HCT116 (cell line): ENCODE results near the gene ACSL4. TPM values are rescaled to one million over a fixed set of nuclear protein-coding genes. Genes with fewer than 3 reads are reported as not detected.

ENCODE experiments used
- ATAC-seq: fragments of 200-7000 bp; cut with Tn5 transposase; 2 replicates; pipeline ENCODE4 v1.9.1; 2020; ENCODE audit warnings: mild to moderate bottlenecking, moderate library complexity
- BruUV-seq: library from RNA; stranded (reverse); fragments of 400-500 nt; replicated peaks from 2 replicates; lab custom pipeline; 2021; lab: Mats Ljungman, UMichigan
- CTCF ChIA-PET: fragments of 300-600 bp; sonication (Branson Sonifier 250); formaldehyde crosslinking; loops from one replicate; lab custom pipeline; 2021; ENCODE audit warnings: antibody characterized with exemption; lab: Charles Lee
- POLR2A ChIA-PET: fragments of 300-600, 350-600 bp; sonication (Branson Sonifier 250); formaldehyde crosslinking; loops from one replicate; lab custom pipeline; 2021; ENCODE audit warnings: antibody characterized with exemption; lab: Charles Lee
- RAD21 ChIA-PET, 2 experiments: fragments of 300-600 bp; sonication (Branson Sonifier 250); formaldehyde crosslinking; loops; one replicate each; lab custom pipeline; 2023; ENCODE audit warnings: low total read pairs in 2 of 2; ENCODE audit not compliant: uncharacterized antibody in 2 of 2, unreplicated experiment in 2 of 2, low non-redundant PET in 1 of 2; lab: Charles Lee
- DNase-seq: peaks from one replicate; pipeline ENCODE4 v3.0.0-alpha.2; 2010; ENCODE audit warnings: low read depth, low spot score
- H2AFZ ChIP-seq: fragments of 200-600 bp; shearing (Covaris generic), sonication (generic); 2 replicates; pipeline ENCODE4 v1.6.1; 2017; ENCODE audit warnings: low read depth, mixed run types, mixed read lengths, antibody characterized with exemption, low read length; ENCODE audit not compliant: poor library complexity, severe bottlenecking
- H3K27ac ChIP-seq: 2 replicates; pipeline ENCODE4 v1.5.1; 2012; ENCODE audit warnings: low read depth, low read length
- H3K27me3 ChIP-seq: fragments of 200-600 bp; sonication (generic); 2 replicates; pipeline ENCODE4 v1.6.1; 2016; ENCODE audit warnings: mixed run types, low read length, mixed read lengths; ENCODE audit not compliant: insufficient read depth
- H3K36me3 ChIP-seq, 2 experiments: fragments of 200-500 bp in 1 of 2; fragments of 200-600 bp in 1 of 2; sonication (Bioruptor generic) in 1 of 2; sonication (generic) in 1 of 2; 2 replicates each; pipeline versions ENCODE4 v1.5.1 to v1.6.1; 2014 to 2016; ENCODE audit warnings: low read length in 2 of 2, inconsistent platforms in 1 of 2, mixed read lengths in 1 of 2, mixed run types in 1 of 2; ENCODE audit not compliant: insufficient read depth in 2 of 2, control insufficient read depth in 1 of 2
- H3K4me1 ChIP-seq, 2 experiments: fragments of 200-600 bp in 1 of 2; sonication (generic) in 1 of 2; 2 replicates each; pipeline versions ENCODE4 v1.5.1 to v1.6.1; 2012 to 2017; ENCODE audit warnings: low read length in 2 of 2, inconsistent platforms in 1 of 2, mild to moderate bottlenecking in 1 of 2, mixed read lengths in 1 of 2, mixed run types in 1 of 2, moderate library complexity in 1 of 2; ENCODE audit not compliant: insufficient read depth in 2 of 2, control insufficient read depth in 1 of 2
- H3K4me2 ChIP-seq: fragments of 200-600 bp; sonication (generic); 2 replicates; pipeline ENCODE4 v1.6.1; 2017; ENCODE audit warnings: mixed run types, low read length, mixed read lengths
- H3K4me3 ChIP-seq, 2 experiments: fragments of 200-600 bp in 1 of 2; sonication (generic) in 1 of 2; replicated peaks in 1 of 2; 2 replicates each; pipeline ENCODE4 v1.5.1; 2011 to 2016; ENCODE audit warnings: low read length in 2 of 2, control low read depth in 1 of 2, low read depth in 1 of 2, mild to moderate bottlenecking in 1 of 2, mixed read lengths in 1 of 2, mixed run types in 1 of 2
- H3K79me2 ChIP-seq: fragments of 200-600 bp; sonication (generic); 2 replicates; pipeline ENCODE4 v1.6.1; 2017; ENCODE audit warnings: mild to moderate bottlenecking, mixed run types, low read length, moderate library complexity, mixed read lengths; ENCODE audit not compliant: insufficient read depth
- H3K9ac ChIP-seq: fragments of 200-600 bp; sonication (generic); 2 replicates; pipeline ENCODE4 v1.6.1; 2016; ENCODE audit warnings: low read length, mixed read lengths
- H3K9me2 ChIP-seq: fragments of 200-600 bp; sonication (generic), shearing (Covaris generic); 2 replicates; pipeline ENCODE4 v1.6.1; 2017; ENCODE audit warnings: mixed run types, mild to moderate bottlenecking, moderate library complexity; ENCODE audit not compliant: insufficient read depth
- H3K9me3 ChIP-seq, 2 experiments: fragments of 200-500 bp in 1 of 2; fragments of 200-600 bp in 1 of 2; sonication (Bioruptor generic) in 1 of 2; sonication (generic) in 1 of 2; 2 replicates each; pipeline ENCODE4 v1.6.1; 2014 to 2017; ENCODE audit warnings: low read length in 2 of 2, mixed read lengths in 2 of 2, inconsistent platforms in 1 of 2, low read depth in 1 of 2, mild to moderate bottlenecking in 1 of 2, mixed run types in 1 of 2, moderate library complexity in 1 of 2; ENCODE audit not compliant: control insufficient read depth in 1 of 2, insufficient read depth in 1 of 2
- H4K20me1 ChIP-seq: fragments of 200-600 bp; sonication (generic), shearing (Covaris generic); 2 replicates; pipeline ENCODE4 v1.6.1; 2017; ENCODE audit warnings: mixed run types, mild to moderate bottlenecking, moderate library complexity; ENCODE audit not compliant: insufficient read depth
- CTCF ChIP-seq, 3 experiments: fragments of 200-600 bp in 1 of 3; sonication (generic) in 1 of 3; IDR thresholded peaks in 2 of 3; conservative IDR thresholded peaks in 1 of 3; 2 replicates each; pipeline ENCODE4 v1.5.1; 2012 to 2017; ENCODE audit warnings: low read depth in 2 of 3, low read length in 2 of 3, antibody characterized with exemption in 1 of 3, borderline replicate concordance in 1 of 3, control low read depth in 1 of 3, mild to moderate bottlenecking in 1 of 3, mixed read lengths in 1 of 3, mixed run types in 1 of 3, moderate library complexity in 1 of 3; ENCODE audit not compliant: insufficient read depth in 1 of 3
- EGR1 ChIP-seq: IDR thresholded peaks from 2 replicates; pipeline ENCODE4 v1.6.1; 2012; ENCODE audit warnings: low read depth
- EZH2 ChIP-seq: fragments of 200-600 bp; sonication (generic); IDR thresholded peaks from 2 replicates; pipeline ENCODE4 v1.6.1; 2017; ENCODE audit warnings: antibody characterized with exemption, mixed run types
- EZH2phosphoT487 ChIP-seq: fragments of 200-600 bp; IDR thresholded peaks from 2 replicates; pipeline ENCODE4 v1.6.1; 2018; ENCODE audit warnings: antibody characterized with exemption, borderline replicate concordance
- FOSL1 ChIP-seq: IDR thresholded peaks from 2 replicates; pipeline ENCODE4 v1.6.1; 2012; ENCODE audit warnings: low read depth
- MAX ChIP-seq: IDR thresholded peaks from 2 replicates; pipeline ENCODE4 v1.6.1; 2012
- POLR2A ChIP-seq: IDR thresholded peaks from 2 replicates; pipeline ENCODE4 v1.7.0; 2011; ENCODE audit warnings: borderline replicate concordance; ENCODE audit not compliant: insufficient read depth, insufficient read length; ENCODE audit errors: extremely low read depth
- RAD21 ChIP-seq: IDR thresholded peaks from 2 replicates; pipeline ENCODE4 v1.6.1; 2012; ENCODE audit warnings: low read depth, mild to moderate bottlenecking
- SP1 ChIP-seq: IDR thresholded peaks from 2 replicates; pipeline ENCODE4 v1.6.1; 2012; ENCODE audit warnings: low read depth
- SRF ChIP-seq: IDR thresholded peaks from 2 replicates; pipeline ENCODE4 v1.6.1; 2012; ENCODE audit warnings: low read depth
- TCF7L2 ChIP-seq: IDR thresholded peaks from 2 replicates; pipeline ENCODE4 v1.7.0; 2011; ENCODE audit warnings: borderline replicate concordance, inconsistent platforms; ENCODE audit not compliant: insufficient read depth, insufficient read length; ENCODE audit errors: extremely low read depth
- YY1 ChIP-seq: IDR thresholded peaks from 2 replicates; pipeline ENCODE4 v1.6.1; 2011; ENCODE audit warnings: low read length, low read depth, moderate library complexity, mild to moderate bottlenecking; ENCODE audit not compliant: insufficient replicate concordance; ENCODE audit errors: extremely low read depth
- ZBTB33 ChIP-seq: IDR thresholded peaks from 2 replicates; pipeline ENCODE4 v1.6.1; 2011; ENCODE audit warnings: mild to moderate bottlenecking, low read length, moderate library complexity; ENCODE audit not compliant: insufficient replicate concordance; ENCODE audit errors: extremely low read depth
- ZNF274 ChIP-seq: fragments of 200-500 bp; sonication (Bioruptor generic); IDR thresholded peaks from 2 replicates; pipeline ENCODE4 v1.6.1; 2014; ENCODE audit warnings: mild to moderate bottlenecking, low read depth, low read length, inconsistent platforms
- intact Hi-C: fragments of 100-400 bp; cut with micrococcal nuclease; formaldehyde crosslinking; loops from 2 replicates; pipeline ENCODE4 v1.10.0; 2022
- total RNA-seq: library from RNA; stranded (reverse); gene quantifications from one replicate; pipeline ENCODE4 v1.2.1, GENCODE V29; 2021; ENCODE audit not compliant: unreplicated experiment
- TF ChIP-seq, protein P1 (sequence below): IDR thresholded peaks from 2 replicates; pipeline ENCODE4 v1.6.1; 2012
- TF ChIP-seq, protein P2 (sequence below): IDR thresholded peaks from 2 replicates; pipeline ENCODE4 v1.6.1; 2012; ENCODE audit warnings: low read depth

The ACSL4 gene
- total RNA-seq, 1 experiment from 2014 or later = 50.5 TPM

DNA sequence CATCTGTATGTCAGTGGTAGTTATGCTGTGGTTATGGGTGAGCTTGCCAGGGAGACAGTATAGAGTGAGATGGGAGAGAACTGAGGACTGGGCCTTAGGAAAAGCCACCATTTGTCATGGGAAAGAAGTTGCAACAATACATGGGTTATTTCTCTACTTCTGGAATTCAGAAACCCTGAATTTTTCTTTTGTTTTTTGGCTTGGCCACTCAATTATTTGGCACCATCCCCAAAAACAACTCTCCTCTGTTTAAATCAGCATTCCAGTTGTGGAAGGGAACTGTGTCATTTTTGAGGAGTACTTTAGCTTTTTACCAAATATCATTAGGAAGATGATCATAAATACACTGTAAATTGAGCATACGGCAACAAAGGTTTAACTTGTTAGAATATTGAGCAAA, 41.1 kb upstream of the ACSL4 start:
- Histone ChIP-seq H3K79me2 (no peaks in the 10 kb centered on the region), H3K4me3 (no peak overlapping the region), H4K20me1 (no peaks in the 10 kb centered on the region), H2AFZ (no peak overlapping the region), H3K9me3 (no peaks in the 10 kb centered on the region), H3K36me3 (no peaks in the 10 kb centered on the region), H3K9ac (no peak overlapping the region), H3K4me1 (no peaks in the 10 kb centered on the region), H3K9me2 (no peaks in the 10 kb centered on the region), H3K27ac (no peak overlapping the region), H3K4me2 (no peak overlapping the region), H3K27me3 (no peaks in the 10 kb centered on the region)
- POLR2A ChIA-PET = no interaction called here
- RAD21 ChIA-PET = no interaction called here
- no TSS peak for BruUV-seq
- no peak for DNase-seq
- ATAC-seq = no peak
- intact Hi-C loops = no loop called here
- TF ChIP-seq, protein P1, sequence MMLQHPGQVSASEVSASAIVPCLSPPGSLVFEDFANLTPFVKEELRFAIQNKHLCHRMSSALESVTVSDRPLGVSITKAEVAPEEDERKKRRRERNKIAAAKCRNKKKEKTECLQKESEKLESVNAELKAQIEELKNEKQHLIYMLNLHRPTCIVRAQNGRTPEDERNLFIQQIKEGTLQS = no peak
- TF ChIP-seq ZNF274 = no peak
- TF ChIP-seq RAD21 = no peak
- TF ChIP-seq POLR2A = no peak
- TF ChIP-seq YY1 = no peak
- no peak for TF ChIP-seq TCF7L2
- no peak for TF ChIP-seq MAX
- no peak for TF ChIP-seq FOSL1
- no peak for TF ChIP-seq EZH2
- TF ChIP-seq EZH2phosphoT487 = no peak
- TF ChIP-seq, protein P2, sequence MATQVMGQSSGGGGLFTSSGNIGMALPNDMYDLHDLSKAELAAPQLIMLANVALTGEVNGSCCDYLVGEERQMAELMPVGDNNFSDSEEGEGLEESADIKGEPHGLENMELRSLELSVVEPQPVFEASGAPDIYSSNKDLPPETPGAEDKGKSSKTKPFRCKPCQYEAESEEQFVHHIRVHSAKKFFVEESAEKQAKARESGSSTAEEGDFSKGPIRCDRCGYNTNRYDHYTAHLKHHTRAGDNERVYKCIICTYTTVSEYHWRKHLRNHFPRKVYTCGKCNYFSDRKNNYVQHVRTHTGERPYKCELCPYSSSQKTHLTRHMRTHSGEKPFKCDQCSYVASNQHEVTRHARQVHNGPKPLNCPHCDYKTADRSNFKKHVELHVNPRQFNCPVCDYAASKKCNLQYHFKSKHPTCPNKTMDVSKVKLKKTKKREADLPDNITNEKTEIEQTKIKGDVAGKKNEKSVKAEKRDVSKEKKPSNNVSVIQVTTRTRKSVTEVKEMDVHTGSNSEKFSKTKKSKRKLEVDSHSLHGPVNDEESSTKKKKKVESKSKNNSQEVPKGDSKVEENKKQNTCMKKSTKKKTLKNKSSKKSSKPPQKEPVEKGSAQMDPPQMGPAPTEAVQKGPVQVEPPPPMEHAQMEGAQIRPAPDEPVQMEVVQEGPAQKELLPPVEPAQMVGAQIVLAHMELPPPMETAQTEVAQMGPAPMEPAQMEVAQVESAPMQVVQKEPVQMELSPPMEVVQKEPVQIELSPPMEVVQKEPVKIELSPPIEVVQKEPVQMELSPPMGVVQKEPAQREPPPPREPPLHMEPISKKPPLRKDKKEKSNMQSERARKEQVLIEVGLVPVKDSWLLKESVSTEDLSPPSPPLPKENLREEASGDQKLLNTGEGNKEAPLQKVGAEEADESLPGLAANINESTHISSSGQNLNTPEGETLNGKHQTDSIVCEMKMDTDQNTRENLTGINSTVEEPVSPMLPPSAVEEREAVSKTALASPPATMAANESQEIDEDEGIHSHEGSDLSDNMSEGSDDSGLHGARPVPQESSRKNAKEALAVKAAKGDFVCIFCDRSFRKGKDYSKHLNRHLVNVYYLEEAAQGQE = no peak
- TF ChIP-seq SRF = no peak
- TF ChIP-seq EGR1 = no peak
- no peak for TF ChIP-seq SP1
- TF ChIP-seq ZBTB33 = no peak
- no peak for TF ChIP-seq CTCF (IDR thresholded peaks at IDR 0.05 in 2 of 3, conservative IDR thresholded peaks at IDR 0.05 in 1 of 3; ENCODE audit: borderline replicate concordance in 1 of 3, insufficient read depth in 1 of 3, low read depth in 2 of 3, low read length in 2 of 3)
- CTCF ChIA-PET = no interaction called here
